Coronary artery (tissue), 2 donors: ENCODE results near the gene HDGFL1.

Source experiments
- DNase-seq: peaks from one replicate; pipeline ENCODE4 v3.0.0-alpha.2; 2017; ENCODE audit warnings: low spot score
- H3K27ac ChIP-seq, 2 donors: fragments of 200-600 bp; sonication (generic); one replicate each; pipeline ENCODE4 v1.5.1; 2016 to 2019
- H3K4me3 ChIP-seq: fragments of 200-600 bp; sonication (generic); 2 replicates; pipeline ENCODE4 v1.5.1; 2016; ENCODE audit warnings: mild to moderate bottlenecking, moderate library complexity
- TF ChIP-seq, protein P1 (sequence below): fragments of 200-600 bp; sonication (generic); IDR thresholded peaks from one replicate; pipeline ENCODE4 v1.5.1; 2019; ENCODE audit warnings: antibody characterized with exemption

Gene HDGFL1

GRCh38 chr6:22621028-22621427 lies 51.7 kb downstream of the HDGFL1 start:
- H3K27ac ChIP-seq = no peak overlapping the region
- DNase-seq = no peak
- H3K4me3 ChIP-seq = no peak overlapping the region

More at GRCh38 chr6:22621028-22621427, 51.7 kb downstream of the HDGFL1 start:
- TF ChIP-seq, protein P1, sequence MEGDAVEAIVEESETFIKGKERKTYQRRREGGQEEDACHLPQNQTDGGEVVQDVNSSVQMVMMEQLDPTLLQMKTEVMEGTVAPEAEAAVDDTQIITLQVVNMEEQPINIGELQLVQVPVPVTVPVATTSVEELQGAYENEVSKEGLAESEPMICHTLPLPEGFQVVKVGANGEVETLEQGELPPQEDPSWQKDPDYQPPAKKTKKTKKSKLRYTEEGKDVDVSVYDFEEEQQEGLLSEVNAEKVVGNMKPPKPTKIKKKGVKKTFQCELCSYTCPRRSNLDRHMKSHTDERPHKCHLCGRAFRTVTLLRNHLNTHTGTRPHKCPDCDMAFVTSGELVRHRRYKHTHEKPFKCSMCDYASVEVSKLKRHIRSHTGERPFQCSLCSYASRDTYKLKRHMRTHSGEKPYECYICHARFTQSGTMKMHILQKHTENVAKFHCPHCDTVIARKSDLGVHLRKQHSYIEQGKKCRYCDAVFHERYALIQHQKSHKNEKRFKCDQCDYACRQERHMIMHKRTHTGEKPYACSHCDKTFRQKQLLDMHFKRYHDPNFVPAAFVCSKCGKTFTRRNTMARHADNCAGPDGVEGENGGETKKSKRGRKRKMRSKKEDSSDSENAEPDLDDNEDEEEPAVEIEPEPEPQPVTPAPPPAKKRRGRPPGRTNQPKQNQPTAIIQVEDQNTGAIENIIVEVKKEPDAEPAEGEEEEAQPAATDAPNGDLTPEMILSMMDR = no peak
